Adrenal gland (tissue), 12 donors: Measurements from ENCODE around the gene NPC1L1. TPM values are rescaled to one million over a fixed set of nuclear protein-coding genes. Genes with fewer than 3 reads are reported as not detected.

Experiments used
- DNase-seq, 7 donors: peaks; one replicate each; pipeline ENCODE4 v3.0.0-alpha.2; 2019 to 2020
- H3K27ac ChIP-seq, 5 donors: fragments of 200-600 bp; sonication (generic) in 4 of 5; 1 replicate in 3 of 5; 2 replicates in 2 of 5; pipeline versions ENCODE4 v1.5.1 to v1.8.0; 2016 to 2020; ENCODE audit warnings: mild to moderate bottlenecking in 1 of 5
- H3K27me3 ChIP-seq: fragments of 200-600 bp; 2 replicates; pipeline ENCODE4 v1.8.0; 2021
- H3K36me3 ChIP-seq, 2 donors: fragments of 200-600 bp; replicated peaks in 1 of 2; 1 replicate in 1 of 2; 2 replicates in 1 of 2; pipeline versions ENCODE4 v1.5.1 to v1.8.0; 2018 to 2022
- H3K4me1 ChIP-seq, 2 donors: fragments of 200-600 bp; replicated peaks in 1 of 2; 1 replicate in 1 of 2; 2 replicates in 1 of 2; pipeline versions ENCODE4 v1.5.1 to v1.8.0; 2018 to 2021
- H3K4me3 ChIP-seq, 4 donors: fragments of 200-600 bp; sonication (generic) in 3 of 4; one replicate each; pipeline ENCODE4 v1.5.1; 2016 to 2018
- H3K9me3 ChIP-seq, 3 donors: fragments of 200-600 bp; sonication (generic) in 1 of 3; replicated peaks in 1 of 3; 1 replicate in 2 of 3; 2 replicates in 1 of 3; pipeline versions ENCODE4 v1.5.1 to v1.8.0; 2016 to 2021
- POLR2A ChIP-seq, 2 donors: fragments of 450-650 bp; IDR thresholded peaks; one replicate each; pipeline ENCODE4 v1.6.1; 2017; ENCODE audit warnings: antibody characterized with exemption in 2 of 2, mild to moderate bottlenecking in 2 of 2, moderate library complexity in 1 of 2
- whole genome bisulfite sequencing, 4 donors: extraction: QIAGEN DNeasy Blood & Tissue Kit in 2 of 4; methylation state at CpG; one replicate each; pipeline versions ENCODE4 v1.1.5 to v1.1.7; 2013 to 2017; 5-methylcytosine and 5-hydroxymethylcytosine counted together
- intact Hi-C, 2 donors: fragments of 100-400 bp; cut with DNase I; formaldehyde crosslinking; loops; one replicate each; pipeline versions ENCODE4 v1.14.1 to v1.15.0; 2022 to 2023
- polyA plus RNA-seq, 3 donors: library from polyadenylated mRNA; stranded (reverse); fragments of 200-250 nt in 2 of 3; fragments of 350-450 nt in 1 of 3; fragmentation: Illumina TruSeq in 1 of 3; extraction: RNeasy Lipid Tissue Mini Kit (QIAGEN cat#74804) in 1 of 3; gene quantifications; one replicate each; pipeline ENCODE4 v1.2.3, GENCODE V29; 2013 to 2014
- total RNA-seq, 9 donors: library from RNA; depleted of rRNA in 4 of 9; stranded (reverse); fragments of >200 nt in 4 of 9; fragments of 120-200 nt in 1 of 9; fragmentation: NEBNext Ultra II Directional in 1 of 9; extraction: Animal tissue kit (Norgen Biotek cat#: 25700) in 1 of 9; gene quantifications; one replicate each; pipeline versions ENCODE4 v1.1.0 to v1.2.4, GENCODE V29; 2013 to 2023
- TF ChIP-seq, protein P1 (sequence below), 6 experiments: fragments of 450-650 bp in 4 of 6; fragments of 200-600 bp in 2 of 6; sonication (generic) in 1 of 6; IDR thresholded peaks; 1 replicate in 5 of 6; 2 replicates in 1 of 6; pipeline versions ENCODE4 v1.5.1 to v1.8.0; 2016 to 2021; ENCODE audit warnings: antibody characterized with exemption in 6 of 6, mild to moderate bottlenecking in 2 of 6, moderate library complexity in 1 of 6
- donor health status: healthy with polysubstance abuse.
- donor health status: Bipolar disorder and iron deficiency.
- donor health status: DM: yes; HTN: yes; CAD: no.
- donor health status: DM: no; HTN: no; CAD: no.
- donor health status: DM: no; HTN: no; CAD: no.
- donor health status: DM: yes; HTN: yes; CAD: no.

The NPC1L1 gene
- total and polyA plus RNA-seq, 12 donors = under 0.01 to 0.48 (median 0.08) TPM; not detected in 2

DNA sequence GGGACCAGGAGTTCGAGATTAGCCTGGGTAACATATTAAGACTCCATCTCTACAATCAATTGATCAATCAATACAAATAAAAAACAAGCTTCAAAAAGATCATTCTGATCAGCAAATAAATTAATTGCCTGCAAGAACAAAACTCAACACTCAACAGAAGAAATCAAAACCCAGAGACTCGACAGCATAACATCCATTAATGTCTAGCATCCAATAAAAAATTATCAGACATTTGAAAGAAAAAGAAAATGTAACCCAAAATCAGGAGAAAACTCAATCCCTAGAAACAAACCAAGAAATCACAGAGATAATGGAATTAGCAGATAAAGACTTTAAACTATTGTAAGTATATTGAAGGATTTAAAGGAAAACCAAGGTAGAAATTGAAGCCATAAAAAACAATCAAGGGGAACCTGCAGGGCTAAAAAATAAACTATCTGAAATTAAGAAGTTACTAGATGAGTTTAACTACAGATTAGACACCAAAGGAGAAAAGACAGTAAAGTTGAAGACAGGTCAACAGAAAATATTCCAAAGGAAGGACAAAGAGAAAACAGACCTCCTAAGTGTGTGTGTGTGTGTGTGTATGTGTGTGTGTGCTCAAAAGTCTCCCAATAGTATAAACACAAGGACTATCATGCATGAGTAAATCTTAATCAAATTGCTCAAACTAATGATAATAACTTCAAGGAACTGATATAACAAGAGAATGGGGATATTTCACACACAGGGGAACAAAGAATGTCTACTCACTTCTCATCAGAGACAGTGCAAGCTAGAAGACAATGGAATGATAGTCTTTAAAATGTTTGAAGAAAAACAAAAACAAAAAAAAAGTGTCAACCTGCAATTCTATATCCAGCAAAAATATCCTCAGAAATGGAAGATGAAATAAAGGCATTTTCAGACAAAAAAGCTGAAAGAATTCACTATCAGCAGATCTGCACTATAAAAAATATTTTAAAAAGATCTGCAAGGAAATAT is 58.3 kb downstream of the NPC1L1 start:
- peaks cover 0 to 9% (median 8%) of the 10 kb centered on the region in 3 donors for H3K9me3 ChIP-seq
- TF ChIP-seq, protein P1, sequence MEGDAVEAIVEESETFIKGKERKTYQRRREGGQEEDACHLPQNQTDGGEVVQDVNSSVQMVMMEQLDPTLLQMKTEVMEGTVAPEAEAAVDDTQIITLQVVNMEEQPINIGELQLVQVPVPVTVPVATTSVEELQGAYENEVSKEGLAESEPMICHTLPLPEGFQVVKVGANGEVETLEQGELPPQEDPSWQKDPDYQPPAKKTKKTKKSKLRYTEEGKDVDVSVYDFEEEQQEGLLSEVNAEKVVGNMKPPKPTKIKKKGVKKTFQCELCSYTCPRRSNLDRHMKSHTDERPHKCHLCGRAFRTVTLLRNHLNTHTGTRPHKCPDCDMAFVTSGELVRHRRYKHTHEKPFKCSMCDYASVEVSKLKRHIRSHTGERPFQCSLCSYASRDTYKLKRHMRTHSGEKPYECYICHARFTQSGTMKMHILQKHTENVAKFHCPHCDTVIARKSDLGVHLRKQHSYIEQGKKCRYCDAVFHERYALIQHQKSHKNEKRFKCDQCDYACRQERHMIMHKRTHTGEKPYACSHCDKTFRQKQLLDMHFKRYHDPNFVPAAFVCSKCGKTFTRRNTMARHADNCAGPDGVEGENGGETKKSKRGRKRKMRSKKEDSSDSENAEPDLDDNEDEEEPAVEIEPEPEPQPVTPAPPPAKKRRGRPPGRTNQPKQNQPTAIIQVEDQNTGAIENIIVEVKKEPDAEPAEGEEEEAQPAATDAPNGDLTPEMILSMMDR (IDR thresholded peaks at IDR 0.05) = no peak
- TF ChIP-seq POLR2A (IDR thresholded peaks at IDR 0.05) = no peak
- no peak for DNase-seq
- H3K27me3 ChIP-seq = no peaks in the 10 kb centered on the region
- H3K27ac ChIP-seq = no peak overlapping the region
- H3K36me3 ChIP-seq = peaks cover 0 to 66% of the 10 kb centered on the region in 2 donors
- no peak overlapping the region for H3K4me3 ChIP-seq
- intact Hi-C loops = no loop called here
- WGBS, 4 donors = 98 to 100% (median 99%) methylated on average over 2 of the region's 2 CpGs
- peaks cover 14 to 34% of the 10 kb centered on the region in 2 donors for H3K4me1 ChIP-seq

DNA sequence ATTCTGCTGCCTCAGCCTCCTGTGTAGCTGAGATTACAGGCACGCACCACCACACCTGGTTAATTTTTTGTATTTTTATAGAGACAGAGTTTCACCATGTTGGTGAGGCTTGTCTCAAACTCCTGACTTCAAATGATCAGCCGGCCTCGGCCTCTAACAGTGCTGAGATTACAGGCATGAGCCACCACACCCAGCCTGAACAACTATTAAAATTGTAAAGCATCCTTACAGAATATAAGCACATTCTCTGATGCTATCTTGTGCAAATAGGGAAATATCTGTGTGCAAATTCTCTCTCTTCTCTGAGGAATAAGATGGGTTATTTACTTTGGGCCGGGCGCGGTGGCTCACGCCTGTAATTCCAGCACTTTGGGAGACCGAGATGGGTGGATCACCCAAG is 63.2 kb downstream of the NPC1L1 start:
- no peak overlapping the region for H3K4me3 ChIP-seq
- H3K27me3 ChIP-seq = no peaks in the 10 kb centered on the region
- H3K9me3 ChIP-seq = peaks cover 0 to 2% (median under 1%) of the 10 kb centered on the region in 3 donors
- peaks cover 0 to 62% of the 10 kb centered on the region in 2 donors for H3K36me3 ChIP-seq
- no peak for TF ChIP-seq POLR2A (IDR thresholded peaks at IDR 0.05)
- TF ChIP-seq, protein P1 (IDR thresholded peaks at IDR 0.05) = no peak
- peaks cover 4 to 16% of the 10 kb centered on the region in 2 donors for H3K4me1 ChIP-seq
- intact Hi-C loops = loop anchor here in 1 of 2 donors (5.0 to 10.0 kb wide), 2 partner anchors 87 to 236 kb away; no protein-coding TSS in a partner anchor
- no peak for DNase-seq
- H3K27ac ChIP-seq = no peak overlapping the region
- 89 to 95% (median 91%) methylated on average over 7 to 8 of the region's 8 CpGs for WGBS, 4 donors

DNA sequence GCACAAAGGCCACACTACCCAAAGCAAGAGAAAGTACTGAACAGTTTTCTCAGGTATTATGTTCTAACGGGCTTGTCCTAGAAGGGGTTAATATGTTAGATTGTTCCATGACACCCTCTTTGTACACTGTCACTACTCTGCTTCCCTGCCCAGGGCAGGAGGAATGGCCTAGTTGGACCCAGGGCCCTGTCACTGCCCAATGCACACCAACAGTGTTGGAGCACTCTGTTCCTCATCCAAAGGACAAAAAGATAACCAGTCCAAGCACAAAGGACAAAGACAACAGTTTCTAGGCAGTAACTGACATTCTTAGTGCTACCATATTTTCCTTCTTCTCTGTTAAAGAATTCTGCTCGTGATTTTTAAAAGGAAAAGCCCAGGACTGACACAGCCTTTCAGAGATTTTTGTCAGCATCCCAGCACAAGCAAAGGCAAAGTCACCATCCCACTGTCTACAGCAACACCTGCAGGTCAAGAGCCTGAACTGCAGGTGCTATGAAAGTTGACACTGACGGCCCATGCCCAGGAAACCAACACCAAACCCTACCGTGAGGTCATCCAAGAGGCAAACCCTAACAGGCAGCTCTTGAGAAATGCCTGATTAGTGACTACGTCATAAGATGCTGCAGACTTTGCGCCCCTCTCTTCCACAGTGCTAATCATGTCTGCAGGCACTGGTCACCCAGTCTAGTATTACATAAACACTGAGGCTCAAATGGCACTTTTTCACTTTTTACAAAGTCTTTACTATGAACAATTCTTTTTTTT is 63.9 kb downstream of the NPC1L1 start:
- 23 to 39% (median 28%) methylated on average over 6 of the region's 6 CpGs for whole genome bisulfite sequencing, 4 donors
- Histone ChIP-seq H3K27ac (peak overlapping the region in 1 of 5 donors; percentile 2), H3K27me3 (no peaks in the 10 kb centered on the region), H3K36me3 (peaks cover 0 to 56% of the 10 kb centered on the region in 2 donors), H3K9me3 (no peaks in the 10 kb centered on the region), H3K4me3 (no peak overlapping the region), H3K4me1 (peaks cover 4 to 19% of the 10 kb centered on the region in 2 donors)
- intact Hi-C loops = loop anchor here in 1 of 2 donors (5.0 to 10.0 kb wide), 2 partner anchors 88 to 235 kb away; no protein-coding TSS in a partner anchor
- no peak for TF ChIP-seq POLR2A (IDR thresholded peaks at IDR 0.05)
- TF ChIP-seq, protein P1 (IDR thresholded peaks at IDR 0.05) = peak; percentile 83 to 98 (median 94)
- peak; percentile 50 to 87 (median 72) for DNase-seq

DNA sequence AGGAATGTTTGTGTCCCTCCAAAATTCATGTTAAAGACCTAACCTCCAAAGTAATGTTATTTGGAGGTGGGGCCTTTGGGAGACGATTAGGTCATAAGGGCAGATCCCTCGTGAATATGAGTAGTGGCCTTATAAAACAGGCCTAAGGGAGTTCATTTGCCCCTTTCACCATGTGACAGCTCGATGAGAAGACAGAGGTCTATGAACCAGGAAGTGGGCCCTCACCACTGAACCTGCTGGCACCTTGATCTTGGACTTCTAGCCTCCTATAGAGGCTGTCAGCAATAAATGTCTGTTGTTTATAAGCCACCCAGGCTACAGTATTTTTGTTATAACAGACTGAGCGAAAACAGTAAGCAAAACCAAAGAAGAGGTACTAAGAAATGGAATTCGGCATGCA is 64.8 kb downstream of the NPC1L1 start:
- 81 to 87% (median 82%) methylated on average over 5 of the region's 5 CpGs for WGBS, 4 donors

More for the DNA sequence above, 64.8 kb downstream of the NPC1L1 start:
- H3K4me1 ChIP-seq = peaks cover 4 to 19% of the 10 kb centered on the region in 2 donors
- TF ChIP-seq POLR2A (IDR thresholded peaks at IDR 0.05) = no peak
- TF ChIP-seq, protein P1 (IDR thresholded peaks at IDR 0.05) = no peak
- no peaks in the 10 kb centered on the region for H3K27me3 ChIP-seq
- no peak overlapping the region for H3K27ac ChIP-seq
- no peak for DNase-seq
- H3K36me3 ChIP-seq = peaks cover 0 to 46% of the 10 kb centered on the region in 2 donors
- intact Hi-C loops = loop anchor here in 1 of 2 donors (5.0 to 10.0 kb wide), 2 partner anchors 88 to 234 kb away; no protein-coding TSS in a partner anchor
- H3K9me3 ChIP-seq = no peaks in the 10 kb centered on the region
- H3K4me3 ChIP-seq = no peak overlapping the region
